ENCODE results near the gene ADGRF5. TPM values are rescaled to one million over a fixed set of nuclear protein-coding genes. Genes with fewer than 3 reads are reported as not detected.

ADGRF5 gene
- 57.3 and 83.7 TPM in 2 replicates for total RNA-seq

GRCh38 chr6:46921731-46922130 lies at the start of gene ADGRF5:
Gene ADGRF5, minus strand, starts transcription at chr6:46921938. Its CDS starts 15,176 bp downstream, at chr6:46906762.
- DNase-seq (ENCODE audit: low read depth in 2 of 2) = peak; percentile 42 to 59

GRCh38 chr6:46969206-46969605 lies 47.5 kb upstream of the ADGRF5 start:
- no peak for DNase-seq (ENCODE audit: low read depth in 2 of 2)

GRCh38 chr6:46967826-46968349 lies 46.1 kb upstream of the ADGRF5 start:
- no peak for DNase-seq (ENCODE audit: low read depth in 2 of 2)

- DNase-seq (ENCODE audit: low read depth in 2 of 2) = no peak
Observed at GRCh38 chr6:46964716-46965519, 43.2 kb upstream of the ADGRF5 start.

GRCh38 chr6:46963626-46964025 lies 41.9 kb upstream of the ADGRF5 start:
- DNase-seq (ENCODE audit: low read depth in 2 of 2) = no peak

GRCh38 chr6:46963039-46963438 lies 41.3 kb upstream of the ADGRF5 start:
- DNase-seq (ENCODE audit: low read depth in 2 of 2) = no peak

GRCh38 chr6:46961711-46962110 lies 40.0 kb upstream of the ADGRF5 start:
- no peak for DNase-seq (ENCODE audit: low read depth in 2 of 2)

- no peak for DNase-seq (ENCODE audit: low read depth in 2 of 2)
Observed at GRCh38 chr6:46961232-46961631, 39.5 kb upstream of the ADGRF5 start.

- no peak for DNase-seq (ENCODE audit: low read depth in 2 of 2)
Observed at GRCh38 chr6:46959419-46959818, 37.7 kb upstream of the ADGRF5 start.

- DNase-seq (ENCODE audit: low read depth in 2 of 2) = no peak
Observed at GRCh38 chr6:46956409-46956808, 34.7 kb upstream of the ADGRF5 start.

GRCh38 chr6:46954837-46955451 lies 33.2 kb upstream of the ADGRF5 start:
- DNase-seq (ENCODE audit: low read depth in 2 of 2) = peak; percentile 48 to 76

GRCh38 chr6:46953921-46954320 lies 32.2 kb upstream of the ADGRF5 start:
- DNase-seq (ENCODE audit: low read depth in 2 of 2) = no peak

GRCh38 chr6:46949632-46950280 lies 28.0 kb upstream of the ADGRF5 start:
- no peak for DNase-seq (ENCODE audit: low read depth in 2 of 2)

- DNase-seq (ENCODE audit: low read depth in 2 of 2) = peak; percentile 93 to 97
Observed at GRCh38 chr6:46948699-46949098, 27.0 kb upstream of the ADGRF5 start.

GRCh38 chr6:46947497-46947896 lies 25.8 kb upstream of the ADGRF5 start:
- peak; percentile 37 to 89 for DNase-seq (ENCODE audit: low read depth in 2 of 2)

- DNase-seq (ENCODE audit: low read depth in 2 of 2) = no peak
Observed at GRCh38 chr6:46940433-46941226, 18.9 kb upstream of the ADGRF5 start.

- DNase-seq (ENCODE audit: low read depth in 2 of 2) = no peak
Observed at GRCh38 chr6:46937642-46938041, 15.9 kb upstream of the ADGRF5 start.

- DNase-seq (ENCODE audit: low read depth in 2 of 2) = peak; percentile 32 to 78
Observed at GRCh38 chr6:46935687-46936086, 13.9 kb upstream of the ADGRF5 start.

- DNase-seq (ENCODE audit: low read depth in 2 of 2) = peak in 1 of 2 donors; percentile 53
Observed at GRCh38 chr6:46933751-46934150, 12.0 kb upstream of the ADGRF5 start.

- peak in 1 of 2 donors; percentile 19 for DNase-seq (ENCODE audit: low read depth in 2 of 2)
Observed at GRCh38 chr6:46932526-46933319, 11.0 kb upstream of the ADGRF5 start.

GRCh38 chr6:46931416-46931815 lies 9.7 kb upstream of the ADGRF5 start:
- DNase-seq (ENCODE audit: low read depth in 2 of 2) = no peak
